ENCODE measurements around the gene APAF1.

APAF1 gene

DNA sequence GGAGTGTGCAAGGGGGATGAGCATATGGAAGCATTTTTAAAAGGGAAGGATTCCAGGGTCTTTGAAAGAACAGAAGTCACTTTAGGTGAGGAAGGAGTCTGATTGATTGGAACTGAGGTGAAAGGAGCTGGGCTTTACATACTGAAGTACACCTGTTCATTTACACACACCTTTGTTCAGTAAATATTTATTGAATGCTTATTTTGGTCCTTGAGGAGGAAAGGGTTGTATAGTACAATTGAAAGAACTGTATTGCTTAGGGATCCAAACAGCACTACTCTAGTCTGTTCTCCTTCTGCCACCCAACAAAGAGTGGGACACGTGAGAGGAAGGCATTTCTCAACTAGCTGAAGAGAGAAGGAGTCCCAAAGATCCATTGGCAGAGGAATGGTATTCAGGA lies 63.9 kb downstream of the APAF1 start:
- TF ChIP-seq, protein P1, sequence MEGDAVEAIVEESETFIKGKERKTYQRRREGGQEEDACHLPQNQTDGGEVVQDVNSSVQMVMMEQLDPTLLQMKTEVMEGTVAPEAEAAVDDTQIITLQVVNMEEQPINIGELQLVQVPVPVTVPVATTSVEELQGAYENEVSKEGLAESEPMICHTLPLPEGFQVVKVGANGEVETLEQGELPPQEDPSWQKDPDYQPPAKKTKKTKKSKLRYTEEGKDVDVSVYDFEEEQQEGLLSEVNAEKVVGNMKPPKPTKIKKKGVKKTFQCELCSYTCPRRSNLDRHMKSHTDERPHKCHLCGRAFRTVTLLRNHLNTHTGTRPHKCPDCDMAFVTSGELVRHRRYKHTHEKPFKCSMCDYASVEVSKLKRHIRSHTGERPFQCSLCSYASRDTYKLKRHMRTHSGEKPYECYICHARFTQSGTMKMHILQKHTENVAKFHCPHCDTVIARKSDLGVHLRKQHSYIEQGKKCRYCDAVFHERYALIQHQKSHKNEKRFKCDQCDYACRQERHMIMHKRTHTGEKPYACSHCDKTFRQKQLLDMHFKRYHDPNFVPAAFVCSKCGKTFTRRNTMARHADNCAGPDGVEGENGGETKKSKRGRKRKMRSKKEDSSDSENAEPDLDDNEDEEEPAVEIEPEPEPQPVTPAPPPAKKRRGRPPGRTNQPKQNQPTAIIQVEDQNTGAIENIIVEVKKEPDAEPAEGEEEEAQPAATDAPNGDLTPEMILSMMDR (IDR thresholded peaks at IDR 0.05; ENCODE audit: low read depth, low read length, missing control alignments): no peak
- no peak overlapping the region for H3K4me3 ChIP-seq (ENCODE audit: low read depth, low read length)
- no peak for DNase-seq (ENCODE audit: low read depth)

DNA sequence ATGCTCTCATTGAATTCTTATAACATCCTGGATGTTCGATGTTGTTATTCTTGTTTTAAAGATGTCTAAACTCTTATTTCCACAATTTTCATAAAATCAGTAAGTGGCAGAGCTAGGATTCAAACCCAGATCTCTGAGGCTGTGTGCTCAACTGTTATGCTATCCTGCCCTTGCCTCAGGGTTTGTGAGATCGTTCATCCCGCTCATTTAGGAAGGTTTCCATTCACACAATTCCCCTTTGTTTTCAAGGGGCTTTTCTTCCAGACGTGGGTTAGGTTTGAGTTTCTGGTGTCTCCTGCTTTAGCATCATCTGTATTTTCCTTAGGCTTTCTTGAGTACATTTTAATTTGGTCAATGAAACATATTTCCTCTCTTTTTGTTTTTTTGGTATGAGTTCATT lies 69.3 kb downstream of the APAF1 start:
- TF ChIP-seq, protein P1 (IDR thresholded peaks at IDR 0.05; ENCODE audit: low read depth, low read length, missing control alignments): no peak
- no peak overlapping the region for H3K4me3 ChIP-seq (ENCODE audit: low read depth, low read length)
- no peak for DNase-seq (ENCODE audit: low read depth)

DNA sequence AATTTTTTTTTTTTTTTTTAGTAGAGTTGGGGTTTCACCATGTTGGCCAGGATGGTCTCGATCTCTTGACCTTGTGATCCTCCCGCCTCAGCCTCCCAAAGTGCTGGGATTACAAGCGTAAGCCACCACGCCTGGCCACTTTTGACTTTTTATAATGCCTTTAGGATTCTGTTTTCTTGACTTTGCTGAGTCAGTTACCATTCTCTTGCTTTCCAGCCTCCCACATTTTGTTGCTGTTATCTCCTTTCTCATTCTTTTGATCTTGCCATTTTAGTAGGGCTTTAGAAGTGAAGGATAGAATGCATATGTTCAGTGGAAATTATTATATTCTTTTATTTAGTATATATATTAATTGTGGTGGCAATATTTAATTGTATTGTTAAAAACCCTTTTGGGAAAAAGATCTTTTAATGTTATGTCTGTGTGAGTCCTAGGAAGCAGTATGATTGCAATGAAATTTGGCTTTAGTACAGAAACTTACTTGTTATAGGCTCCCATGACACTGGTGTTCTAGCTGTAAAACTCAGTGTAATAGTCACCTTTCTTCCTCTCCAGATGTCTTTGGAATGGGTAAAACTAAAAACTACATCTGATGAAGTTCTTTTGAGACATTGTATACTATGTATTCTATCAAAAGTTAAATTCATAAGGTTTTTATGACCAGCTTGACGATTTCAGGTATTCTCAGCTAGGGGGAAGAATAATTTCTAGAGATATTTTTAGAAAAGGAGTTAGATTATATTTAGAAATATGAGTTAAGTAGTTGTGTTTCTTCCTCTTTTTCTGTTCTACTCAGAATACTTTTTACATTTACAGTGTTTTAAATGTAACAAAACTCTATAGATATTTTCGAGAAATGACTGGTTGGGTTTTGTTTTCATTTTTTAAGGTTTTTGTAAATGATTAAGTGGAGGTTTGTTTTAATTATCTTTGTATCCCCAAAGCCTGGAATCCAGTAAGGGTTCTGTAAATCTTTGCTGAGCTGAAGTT lies 74.7 kb downstream of the APAF1 start:
- H3K4me3 ChIP-seq (ENCODE audit: low read depth, low read length): no peak overlapping the region
- no peak for DNase-seq (ENCODE audit: low read depth)
- TF ChIP-seq, protein P1 (IDR thresholded peaks at IDR 0.05; ENCODE audit: low read depth, low read length, missing control alignments): no peak

DNA sequence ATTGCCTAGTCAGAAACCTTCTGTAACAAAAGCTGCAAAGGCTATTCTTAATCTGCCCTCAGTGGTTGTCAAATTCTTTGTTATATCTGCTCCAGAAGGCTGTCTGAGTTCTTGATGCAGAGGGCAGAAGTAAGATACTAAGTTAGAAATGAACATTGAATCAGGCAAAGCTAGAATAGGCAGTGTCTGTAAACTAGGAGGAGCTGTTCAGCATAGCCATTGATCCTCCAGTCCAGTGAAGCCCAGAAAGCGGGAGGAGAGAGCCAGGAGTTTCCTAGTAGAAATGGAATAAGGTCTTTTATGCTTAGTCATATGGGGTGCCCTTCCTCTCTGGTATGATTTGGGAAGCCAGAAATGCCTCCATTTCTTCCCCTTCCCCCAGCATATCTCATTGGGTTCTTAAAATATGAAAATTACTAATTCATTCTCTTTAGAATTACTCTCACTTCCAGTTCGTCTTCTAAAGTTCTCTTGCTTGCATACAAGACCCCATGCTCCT lies 76.2 kb downstream of the APAF1 start:
- H3K4me3 ChIP-seq (ENCODE audit: low read depth, low read length): no peak overlapping the region
- DNase-seq (ENCODE audit: low read depth): no peak
- TF ChIP-seq, protein P1 (IDR thresholded peaks at IDR 0.05; ENCODE audit: low read depth, low read length, missing control alignments): no peak

DNA sequence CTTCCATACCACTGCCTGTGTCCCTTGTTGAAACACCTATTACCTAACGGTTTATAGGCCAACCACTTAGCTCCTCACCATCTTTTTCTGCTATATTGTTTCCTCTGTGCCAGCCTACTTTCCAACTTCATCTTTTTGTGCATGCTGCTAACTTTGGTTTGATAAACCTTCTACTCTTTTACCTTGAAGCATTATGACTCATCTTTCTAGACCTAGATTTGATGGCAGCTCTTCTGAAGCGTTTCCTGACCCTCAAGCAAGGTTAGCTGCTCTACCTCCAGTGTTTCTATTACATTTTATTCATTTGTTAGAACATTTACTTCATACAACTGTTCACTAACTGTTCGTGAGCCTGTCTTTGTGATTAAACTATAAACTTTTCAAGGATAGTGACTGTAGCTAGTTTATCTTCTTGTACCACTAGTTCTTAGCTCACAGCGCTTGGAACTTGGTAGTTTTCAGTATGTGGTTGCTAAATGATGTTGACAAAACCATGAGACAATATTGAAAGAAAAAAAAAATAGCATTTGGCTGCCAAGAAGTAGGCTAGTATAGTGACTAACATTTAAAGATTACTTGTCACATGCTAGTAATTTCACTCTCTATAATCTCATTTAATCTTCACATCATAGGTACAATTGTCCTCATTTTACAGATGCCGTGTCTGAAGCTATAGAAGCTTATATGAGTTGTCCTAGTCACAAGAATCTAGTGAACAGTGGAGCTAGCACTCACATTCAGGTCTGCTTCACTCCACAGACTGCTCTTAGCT lies 79.5 kb downstream of the APAF1 start:
- TF ChIP-seq, protein P1 (IDR thresholded peaks at IDR 0.05; ENCODE audit: low read depth, low read length, missing control alignments): no peak
- no peak overlapping the region for H3K4me3 ChIP-seq (ENCODE audit: low read depth, low read length)
- DNase-seq (ENCODE audit: low read depth): no peak

DNA sequence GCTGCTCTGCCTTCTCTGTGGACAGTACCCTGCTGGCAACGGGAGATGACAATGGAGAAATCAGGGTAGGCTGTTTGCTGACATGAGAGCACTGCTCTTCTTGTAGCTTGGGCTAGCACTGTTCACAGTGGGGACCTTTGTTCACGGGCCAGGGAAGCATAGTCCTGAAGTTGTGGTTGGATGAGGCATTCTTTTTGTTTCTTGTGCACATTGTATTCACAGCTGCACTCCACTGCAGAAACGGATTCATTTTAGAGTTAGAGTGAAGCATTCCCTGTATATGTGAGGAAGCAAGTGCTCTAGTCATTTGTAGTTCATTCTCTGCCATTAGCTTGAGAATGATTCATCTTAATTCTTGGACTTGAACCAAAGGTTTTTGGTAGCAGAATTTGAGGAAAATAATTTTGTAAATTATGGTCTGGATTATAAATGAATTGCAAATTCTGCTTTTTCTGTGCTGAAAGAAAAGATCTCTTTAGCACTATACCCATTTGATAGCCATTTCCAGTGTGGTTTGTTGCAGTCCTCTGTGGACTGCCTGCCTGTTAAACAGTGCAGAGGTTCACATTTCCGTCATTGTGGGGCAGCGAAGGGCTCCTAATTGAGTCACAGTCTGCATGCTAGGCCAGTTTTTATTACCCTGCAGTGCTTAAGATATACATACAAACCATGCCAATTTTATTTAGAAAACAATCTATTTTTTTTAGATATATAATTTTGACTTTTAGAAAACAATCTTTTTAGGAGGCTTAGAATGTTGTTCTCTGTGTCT lies 80.6 kb downstream of the APAF1 start:
- no peak overlapping the region for H3K4me3 ChIP-seq (ENCODE audit: low read depth, low read length)
- TF ChIP-seq, protein P1 (IDR thresholded peaks at IDR 0.05; ENCODE audit: low read depth, low read length, missing control alignments): peak; percentile 19
- no peak for DNase-seq (ENCODE audit: low read depth)
